HG02870 (cell line): ENCODE data around the gene GPHN.

ENCODE experiments used
- ATAC-seq: cut with Tn5 transposase; IDR thresholded peaks from one replicate; pipeline ENCODE4 v1.9.1; 2021; ENCODE audit warnings: mild to moderate bottlenecking, moderate library complexity; ENCODE audit not compliant: unreplicated experiment

GPHN gene

GRCh38 chr14:66916421-66916820 lies 408.5 kb downstream of the GPHN start:
- ATAC-seq: no peak

- no peak for ATAC-seq
Measured at GRCh38 chr14:66918527-66918926, 410.6 kb downstream of the GPHN start.

- no peak for ATAC-seq
Measured at GRCh38 chr14:66920196-66920595, 412.2 kb downstream of the GPHN start.

GRCh38 chr14:66923251-66923650 lies 415.3 kb downstream of the GPHN start:
- no peak for ATAC-seq

GRCh38 chr14:66939409-66939808 lies 431.5 kb downstream of the GPHN start:
- no peak for ATAC-seq

- no peak for ATAC-seq
Measured at GRCh38 chr14:66944872-66945271, 436.9 kb downstream of the GPHN start.

- ATAC-seq: no peak
Measured at GRCh38 chr14:66955159-66955558, 447.2 kb downstream of the GPHN start.

- no peak for ATAC-seq
Measured at GRCh38 chr14:66959437-66960050, 451.6 kb downstream of the GPHN start.

- ATAC-seq: no peak
Measured at GRCh38 chr14:66965831-66966230, 457.9 kb downstream of the GPHN start.

- ATAC-seq: no peak
Measured at GRCh38 chr14:66972469-66972868, 464.5 kb downstream of the GPHN start.

GRCh38 chr14:66974397-66975025 lies 466.6 kb downstream of the GPHN start:
- no peak for ATAC-seq

GRCh38 chr14:66975251-66975650 lies 467.3 kb downstream of the GPHN start:
- ATAC-seq: no peak

- ATAC-seq: peak; percentile 73
Measured at GRCh38 chr14:66979101-66979974, 471.4 kb downstream of the GPHN start.

GRCh38 chr14:66982247-66982646 lies 474.3 kb downstream of the GPHN start:
- no peak for ATAC-seq

GRCh38 chr14:66992776-66993175 lies 484.8 kb downstream of the GPHN start:
- ATAC-seq: no peak

GRCh38 chr14:66993512-66993911 lies 485.6 kb downstream of the GPHN start:
- no peak for ATAC-seq

GRCh38 chr14:66998013-66998412 lies 490.1 kb downstream of the GPHN start:
- peak; percentile 47 for ATAC-seq

GRCh38 chr14:66999978-67000377 lies 492.0 kb downstream of the GPHN start:
- no peak for ATAC-seq

GRCh38 chr14:67002994-67003753 lies 495.2 kb downstream of the GPHN start:
- no peak for ATAC-seq

GRCh38 chr14:67004521-67004920 lies 496.6 kb downstream of the GPHN start:
- no peak for ATAC-seq

GRCh38 chr14:67010602-67011001 lies 502.7 kb downstream of the GPHN start:
- no peak for ATAC-seq
